Right kidney (tissue), 1 donor: ENCODE results near the gene TTC32.
"Not testable (repeated sequence)": the region's sequence is repeated elsewhere in the genome, so short reads cannot be mapped to it uniquely, and the experiment has no call there.

ENCODE experiments used
- DNase-seq: peaks from one replicate; pipeline ENCODE4 v3.0.0-alpha.2; 2016

TTC32 gene

DNA sequence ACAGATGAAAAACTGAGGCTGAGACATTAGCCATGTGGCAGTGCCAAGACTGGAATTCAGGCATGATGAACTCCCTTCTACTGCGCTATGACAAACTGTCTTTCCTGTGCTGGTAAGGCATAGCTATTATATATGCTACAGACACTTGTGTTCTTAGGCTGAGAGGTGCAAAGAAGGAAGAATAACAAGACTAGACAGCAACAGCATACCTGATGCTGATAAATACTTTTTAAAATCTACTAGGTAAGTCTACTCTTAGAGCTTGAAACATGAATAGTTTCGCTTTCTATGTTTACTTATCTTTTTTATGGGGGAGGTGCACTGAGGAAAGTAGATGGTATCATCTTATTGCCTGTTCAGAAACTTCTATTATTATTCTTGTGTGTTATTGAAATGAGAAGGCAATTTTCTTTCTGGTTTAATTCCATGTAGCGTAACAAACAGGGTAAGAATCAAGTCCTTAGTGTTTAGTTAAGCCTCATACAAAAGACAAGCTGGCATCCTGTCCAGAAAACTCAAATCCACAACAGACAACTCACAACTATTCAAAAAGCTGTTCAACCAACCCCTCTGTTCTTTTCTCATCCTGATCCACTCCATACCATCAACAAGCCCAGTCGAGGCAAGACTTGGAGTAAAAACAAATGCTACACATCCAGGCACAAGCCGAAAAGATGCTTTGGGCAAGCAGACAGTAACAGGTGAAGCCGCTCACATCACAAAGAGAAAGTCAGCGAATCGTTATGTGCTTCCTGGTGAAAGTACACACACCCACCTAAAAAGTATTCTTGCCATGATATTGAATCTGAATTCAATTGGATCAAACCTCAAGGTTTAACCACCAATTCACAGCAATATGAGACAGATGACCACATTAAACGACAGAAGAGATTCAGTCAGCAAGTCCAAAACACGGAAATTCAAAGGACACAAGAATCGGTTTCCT is 1.5 kb downstream of the TTC32 start:
- peak; percentile 35 for DNase-seq

DNA sequence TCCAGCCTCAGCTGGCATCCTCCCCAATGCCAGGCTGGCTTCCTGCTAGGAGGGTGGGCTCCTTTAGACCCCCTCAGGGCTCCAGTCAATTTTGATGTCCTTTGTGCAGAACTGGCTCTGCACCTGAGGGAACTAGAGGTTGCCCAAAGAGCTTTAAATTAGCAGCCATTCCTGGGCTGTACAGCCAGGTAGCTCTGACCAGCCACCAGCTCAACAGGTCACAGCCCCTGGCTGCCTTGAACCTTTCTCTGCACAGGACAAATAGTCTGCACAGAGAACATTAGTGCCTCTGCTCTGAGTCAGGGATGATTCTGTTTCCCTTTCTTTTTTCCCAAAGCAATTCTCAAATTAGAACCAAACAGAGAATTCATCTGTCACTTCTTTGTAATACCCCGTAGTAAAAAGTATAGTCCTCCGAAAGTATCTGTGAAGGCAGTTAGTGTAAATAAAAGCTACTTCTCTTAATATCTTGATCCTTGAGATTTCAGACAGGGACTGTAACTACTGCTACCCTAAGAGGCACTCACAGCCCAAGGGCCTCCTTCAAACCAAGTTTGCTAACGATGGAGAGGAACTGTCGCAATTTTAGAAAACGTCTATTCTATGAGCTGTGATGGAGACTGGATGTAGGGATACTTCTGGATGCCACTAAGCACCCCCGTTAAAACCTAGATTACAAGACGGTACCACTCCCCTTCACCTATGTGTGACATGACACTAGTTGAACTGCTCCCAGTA is 3.0 kb downstream of the TTC32 start:
- DNase-seq = no peak

DNA sequence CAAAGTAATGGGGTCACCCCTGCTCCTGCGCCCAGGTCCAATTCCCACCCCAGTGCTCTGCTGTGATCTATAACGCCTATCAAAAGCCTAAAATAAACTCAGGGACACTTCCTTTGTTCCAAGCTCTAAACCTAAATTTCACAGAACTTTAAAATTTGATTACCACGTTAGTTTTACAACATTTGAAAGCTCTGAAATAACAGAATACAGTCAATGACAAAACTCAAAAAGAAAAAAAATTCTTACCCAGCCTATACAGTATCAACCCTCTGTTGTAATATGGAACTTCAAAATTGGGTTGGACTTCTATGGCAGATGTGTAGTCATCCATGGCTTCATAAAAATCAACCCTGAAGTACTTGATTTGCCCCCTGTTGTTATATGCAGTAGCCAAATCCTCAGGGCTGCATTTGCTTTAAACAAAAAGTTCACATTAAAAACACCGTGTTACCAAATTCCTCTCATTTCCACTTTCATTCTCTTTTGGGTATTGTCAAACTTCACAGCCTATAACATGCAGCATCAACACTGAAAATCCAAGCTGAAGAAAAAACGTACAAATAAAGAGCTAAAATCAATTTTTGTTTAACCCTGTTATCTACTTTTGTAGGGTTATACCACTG is 4.0 kb downstream of the TTC32 start:
- DNase-seq = no peak

GRCh38 chr2:19895535-19895934 is 6.2 kb downstream of the TTC32 start:
- DNase-seq = no peak

DNA sequence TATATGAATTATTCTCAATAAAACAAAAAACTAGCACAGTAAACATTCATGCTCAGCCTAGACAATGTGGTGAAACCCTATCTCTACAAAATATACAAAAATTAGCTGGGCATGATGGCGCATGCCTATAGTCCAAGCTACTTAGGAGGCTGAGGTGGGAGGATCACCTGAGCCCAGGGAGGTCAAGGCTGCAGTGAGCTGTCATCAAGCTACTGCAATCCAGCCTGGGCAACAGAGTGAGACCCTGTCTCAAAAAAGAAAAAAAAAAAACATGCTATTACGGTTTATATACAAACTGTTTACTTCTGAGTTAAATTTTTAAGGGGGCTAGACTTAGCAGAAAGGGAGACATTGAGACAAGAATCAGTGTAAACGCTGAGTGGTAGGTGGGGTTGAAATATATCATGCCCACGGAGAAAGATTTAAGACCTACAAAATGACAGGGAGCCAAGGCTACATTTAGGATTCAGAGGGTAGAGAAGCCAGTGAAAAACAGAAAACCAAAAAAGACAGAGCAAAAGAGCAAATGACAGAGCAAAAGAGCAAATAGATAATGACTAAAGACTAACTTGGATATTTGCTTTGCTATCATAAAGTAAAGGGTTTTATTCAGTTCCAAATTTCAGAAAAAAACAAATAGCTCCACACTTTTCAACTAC is 7.5 kb downstream of the TTC32 start:
- no peak for DNase-seq

DNA sequence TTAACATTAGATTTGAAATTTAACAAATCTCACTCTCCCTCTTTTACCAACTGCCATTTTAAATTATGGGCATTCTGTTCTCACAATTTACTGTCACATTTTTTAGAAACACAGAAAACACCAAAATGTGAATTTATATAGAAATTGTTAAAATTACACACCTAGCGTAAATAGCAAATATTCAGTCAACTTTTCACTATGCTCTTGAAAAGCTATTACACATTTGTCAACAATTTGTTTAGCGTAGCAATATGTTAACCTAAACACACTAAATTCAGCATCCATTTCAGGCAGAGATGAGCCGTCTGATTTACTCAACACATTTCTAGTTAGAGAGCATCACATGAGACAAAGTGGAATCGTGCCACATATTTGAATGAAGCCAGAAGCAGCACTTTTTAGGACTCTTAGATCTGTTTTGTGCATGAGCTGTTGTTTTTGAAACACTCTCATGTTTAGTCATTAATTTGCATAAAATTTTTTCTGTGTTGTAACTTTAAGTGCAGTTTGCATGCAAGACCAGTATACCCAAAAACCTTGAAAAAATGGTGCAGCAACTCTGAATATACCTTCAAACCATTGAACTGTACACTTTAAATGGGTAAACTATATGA is 8.2 kb downstream of the TTC32 start:
- no peak for DNase-seq

DNA sequence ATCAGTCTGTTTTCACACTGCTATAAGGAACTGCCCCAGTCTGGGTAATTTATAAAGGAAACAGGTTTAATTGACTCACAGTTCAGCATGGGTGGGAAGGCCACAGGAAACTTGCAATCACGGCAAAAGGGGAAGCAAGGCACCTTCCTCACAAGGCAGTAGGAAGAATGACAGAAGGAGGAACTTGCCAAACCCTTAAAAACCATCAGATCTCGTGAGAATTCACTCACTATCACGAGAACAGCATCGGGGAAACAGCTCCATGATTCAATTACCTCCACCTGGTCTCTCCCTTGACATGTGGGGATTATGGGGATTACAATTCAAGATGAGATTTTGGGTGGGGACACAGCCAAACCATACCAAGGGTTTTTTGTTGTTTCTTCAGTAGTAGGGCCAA is 9.8 kb downstream of the TTC32 start:
- not testable (repeated sequence) for DNase-seq

DNA sequence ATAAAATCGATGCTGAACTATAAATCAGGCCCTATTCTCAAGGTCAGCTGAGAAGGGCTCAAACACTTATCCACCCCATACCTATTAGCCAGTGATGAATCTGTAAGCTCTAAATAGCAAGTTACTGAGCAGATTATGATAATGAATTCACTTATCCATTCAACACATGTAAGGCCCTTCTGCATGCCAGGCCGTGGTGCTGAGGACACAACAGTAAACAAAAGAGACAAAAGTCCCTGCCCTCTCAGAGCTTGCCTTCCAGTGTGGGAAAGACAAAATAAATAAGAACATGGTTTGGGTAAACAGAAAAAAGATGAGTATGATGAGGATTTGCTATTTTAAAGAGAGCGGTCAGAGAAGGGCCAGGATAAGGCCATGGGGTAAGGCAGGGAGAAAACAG is 11.7 kb downstream of the TTC32 start:
- no peak for DNase-seq

DNA sequence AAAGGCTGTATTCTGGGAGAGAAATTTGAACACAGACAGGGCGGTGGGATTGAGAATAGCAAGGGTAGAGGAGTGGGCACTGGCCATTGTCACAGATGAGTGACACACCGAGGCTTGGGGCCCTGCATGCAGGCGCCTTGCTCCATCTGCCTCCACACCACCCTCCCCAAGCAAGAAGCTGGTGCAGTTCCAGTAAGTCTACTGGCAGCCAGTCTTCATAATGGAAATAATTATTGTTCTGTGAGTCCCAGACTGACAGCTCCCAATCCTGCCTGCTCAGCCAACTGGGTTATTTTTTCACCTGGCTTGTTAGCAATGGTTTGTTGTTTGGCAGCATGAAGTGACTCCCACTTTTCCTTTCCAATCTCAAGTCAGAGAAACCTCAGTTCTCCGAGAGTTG is 13.0 kb downstream of the TTC32 start:
- DNase-seq = no peak

GRCh38 chr2:19887510-19887909 is 14.3 kb downstream of the TTC32 start:
- DNase-seq = no peak

GRCh38 chr2:19886261-19886660 is 15.5 kb downstream of the TTC32 start:
- DNase-seq = no peak

DNA sequence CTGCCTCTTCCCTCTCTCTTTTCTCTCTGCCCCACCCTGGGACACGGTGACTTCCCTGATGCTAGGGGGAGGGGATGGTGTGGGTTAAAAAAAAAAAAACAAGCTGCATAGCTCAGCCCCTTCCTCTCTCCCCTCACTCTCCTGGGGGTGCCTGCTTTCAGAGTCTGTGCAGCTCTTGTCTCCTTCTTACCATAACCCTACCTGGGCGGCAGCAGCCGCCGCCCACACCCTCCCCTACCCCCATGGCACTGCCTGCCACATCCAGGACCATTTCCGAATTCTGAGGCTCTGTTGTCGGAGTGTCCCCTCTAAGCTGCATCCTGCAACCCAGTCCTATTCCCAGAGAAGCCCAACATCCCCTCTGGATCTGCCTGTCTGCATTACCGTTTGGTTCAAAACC is 16.0 kb downstream of the TTC32 start:
- DNase-seq = no peak

DNA sequence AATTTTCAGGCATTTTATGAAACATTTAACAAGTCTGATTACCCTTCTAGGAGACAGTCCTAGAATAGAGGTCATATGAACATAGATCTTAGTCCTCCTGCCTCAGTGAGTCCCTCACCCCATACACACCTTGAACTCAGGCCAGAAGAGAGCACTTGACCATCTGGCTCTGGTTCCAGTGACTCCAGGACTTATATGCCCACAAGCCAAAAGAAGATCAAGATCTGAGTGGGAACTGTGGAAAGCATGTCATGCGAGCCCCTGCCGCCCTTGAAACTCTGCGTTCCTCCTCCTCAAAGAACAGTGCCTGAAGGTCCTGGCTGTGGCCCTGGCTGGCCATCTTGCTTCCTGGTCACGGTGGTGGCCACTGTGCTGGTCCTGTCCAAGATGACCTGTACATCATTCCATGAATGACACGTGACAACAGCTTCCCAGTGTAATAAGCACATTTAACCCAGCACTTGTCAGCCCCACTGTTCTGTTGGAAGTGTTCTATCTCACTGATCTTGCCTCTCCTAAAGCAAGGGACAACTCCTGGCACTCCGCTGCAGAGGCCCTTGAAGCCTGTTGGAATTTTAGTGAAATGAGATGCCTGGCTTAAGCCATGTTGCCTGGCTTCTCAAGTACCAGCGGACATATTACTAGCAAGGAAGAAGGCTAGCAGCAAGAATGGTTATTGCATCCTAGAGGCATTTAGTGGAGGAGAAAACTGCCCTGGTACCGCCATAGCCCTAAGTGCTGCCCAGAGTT is 17.6 kb downstream of the TTC32 start:
- no peak for DNase-seq

GRCh38 chr2:19883486-19883885 is 18.3 kb downstream of the TTC32 start:
- no peak for DNase-seq

DNA sequence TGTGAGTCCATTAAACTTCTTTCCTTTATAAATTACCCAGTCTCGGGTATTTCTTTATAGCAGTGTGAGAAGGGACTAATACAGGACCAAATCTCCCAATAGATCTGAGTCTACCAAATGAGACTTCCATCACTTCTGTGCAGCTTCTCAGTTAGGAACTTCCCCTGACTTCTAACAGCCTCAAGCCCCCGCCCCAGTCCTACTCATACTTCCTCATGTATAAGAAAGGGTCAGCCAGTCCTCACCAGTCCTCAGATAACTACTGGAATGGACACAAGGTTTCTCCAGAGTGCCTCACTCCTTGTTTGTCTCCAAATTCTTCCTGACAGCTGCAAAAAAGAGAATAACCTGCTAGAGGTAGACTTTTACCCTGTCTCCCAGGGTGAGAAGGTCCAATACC is 19.5 kb downstream of the TTC32 start:
- DNase-seq = no peak

GRCh38 chr2:19881908-19882265 is 19.9 kb downstream of the TTC32 start:
- no peak for DNase-seq

DNA sequence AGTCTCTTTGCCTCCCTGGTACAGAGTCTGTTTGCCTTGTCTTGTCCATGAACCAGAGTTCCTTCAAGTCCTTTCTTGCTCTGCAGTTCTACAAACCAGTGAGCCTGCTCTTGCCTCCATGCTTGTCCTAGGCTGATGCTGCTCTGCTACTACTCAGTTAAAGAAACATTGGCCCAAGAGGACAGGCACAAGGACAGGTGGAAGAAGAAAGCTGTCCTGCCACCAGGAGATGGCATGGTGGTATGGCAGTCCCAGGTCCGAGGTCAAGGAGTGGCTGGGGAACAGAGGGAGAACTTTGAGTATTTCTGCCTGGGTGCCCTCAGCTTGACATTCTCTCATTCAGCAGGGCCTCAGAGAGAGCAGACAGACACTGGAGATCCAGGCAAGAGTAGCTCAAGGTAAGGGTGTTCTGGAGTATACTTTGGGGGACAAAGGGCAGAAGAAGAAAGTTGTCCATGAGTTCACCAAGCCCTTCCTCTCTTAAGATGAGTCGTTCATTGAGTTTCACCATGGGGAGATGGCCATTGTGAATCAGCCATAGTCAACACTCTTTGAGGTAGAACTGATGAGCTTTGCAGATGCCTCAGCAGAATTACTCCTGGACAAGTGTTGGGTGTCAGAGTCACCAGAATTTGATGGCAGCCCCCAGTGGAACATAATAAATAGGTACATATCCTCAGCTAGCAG is 20.4 kb downstream of the TTC32 start:
- DNase-seq = no peak

DNA sequence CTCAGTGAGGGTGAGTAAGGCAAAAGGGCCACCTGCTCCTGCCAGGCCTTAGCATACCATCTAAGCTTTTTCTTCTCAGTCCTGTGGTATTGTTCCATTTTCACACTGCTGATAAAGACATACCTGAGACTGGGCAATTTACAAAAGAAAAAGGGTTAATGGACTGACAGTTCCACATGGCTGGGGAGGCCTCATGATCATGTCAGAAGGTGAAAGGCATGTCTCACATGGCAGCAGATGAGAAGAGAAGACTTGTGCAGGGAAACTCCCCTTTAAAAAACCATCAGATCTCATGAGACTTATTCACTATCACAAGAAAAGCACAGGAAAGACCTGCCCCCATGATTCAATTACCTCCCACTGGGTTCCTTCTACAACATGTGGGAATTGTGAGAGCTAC is 21.6 kb downstream of the TTC32 start:
- DNase-seq = not testable (repeated sequence)

DNA sequence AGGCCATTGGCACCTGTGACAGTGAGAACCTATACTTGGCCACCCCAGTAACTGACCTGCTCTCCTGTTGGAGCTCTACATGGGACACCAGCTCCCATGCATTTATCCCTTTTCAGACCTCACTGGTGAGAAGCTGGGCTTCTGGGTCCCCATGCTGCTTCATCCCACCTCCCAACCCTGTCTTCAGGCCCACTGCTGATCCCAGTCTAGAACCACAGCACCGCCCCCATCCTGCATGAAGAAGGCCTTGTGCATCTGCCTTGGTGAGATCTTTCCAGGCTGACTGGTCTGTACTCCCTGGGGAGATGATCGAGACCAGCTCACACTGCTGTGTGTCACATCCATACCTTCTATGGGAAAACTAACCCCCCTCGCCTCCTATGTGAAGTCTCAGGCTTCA is 22.7 kb downstream of the TTC32 start:
- DNase-seq = no peak

- no peak for DNase-seq
Observed at GRCh38 chr2:19878268-19879046, 23.3 kb downstream of the TTC32 start.
